GM23338 (cell line): ENCODE results near the gene PPP2R3B. TPM values are rescaled to one million over a fixed set of nuclear protein-coding genes. Genes with fewer than 3 reads are reported as not detected.

ENCODE experiments used
- ATAC-seq: fragments of 200-7000 bp; cut with Tn5 transposase; 3 replicates; pipeline ENCODE4 v1.9.1; 2020
- DNase-seq: peaks from one replicate; pipeline ENCODE4 v3.0.0-alpha.2; 2015; ENCODE audit warnings: low spot score
- H2AFZ ChIP-seq: fragments of 200-600 bp; sonication (generic); 2 replicates; pipeline ENCODE4 v1.8.0; 2016; ENCODE audit warnings: antibody characterized with exemption, mild to moderate bottlenecking, moderate library complexity
- H3F3A ChIP-seq: fragments of 200-600 bp; sonication (generic); replicated peaks from 2 replicates; pipeline ENCODE4 v1.8.0; 2017; ENCODE audit warnings: antibody characterized with exemption, mixed run types, low read depth
- H3K27ac ChIP-seq: fragments of 200-600 bp; sonication (generic); 2 replicates; pipeline ENCODE4 v1.6.1; 2016; ENCODE audit warnings: low read depth
- H3K27me3 ChIP-seq: fragments of 200-600 bp; sonication (generic); 2 replicates; pipeline ENCODE4 v1.8.0; 2016; ENCODE audit warnings: mild to moderate bottlenecking, mixed run types, moderate library complexity; ENCODE audit not compliant: insufficient read depth
- H3K36me3 ChIP-seq: fragments of 200-600 bp; sonication (generic); 2 replicates; pipeline ENCODE4 v1.8.0; 2016; ENCODE audit warnings: mild to moderate bottlenecking; ENCODE audit not compliant: insufficient read depth
- H3K4me1 ChIP-seq: fragments of 200-600 bp; sonication (generic); 2 replicates; pipeline ENCODE4 v1.8.0; 2016; ENCODE audit warnings: mild to moderate bottlenecking, moderate library complexity; ENCODE audit not compliant: insufficient read depth
- H3K4me2 ChIP-seq: fragments of 200-600 bp; sonication (generic); 2 replicates; pipeline ENCODE4 v1.7.1; 2017; ENCODE audit warnings: mixed run types
- H3K4me3 ChIP-seq: fragments of 200-600 bp; sonication (generic); 2 replicates; pipeline ENCODE4 v1.6.1; 2016; ENCODE audit warnings: mixed run types
- H3K79me2 ChIP-seq: fragments of 200-600 bp; sonication (generic); replicated peaks from 2 replicates; pipeline ENCODE4 v1.8.0; 2017; ENCODE audit warnings: mild to moderate bottlenecking; ENCODE audit not compliant: insufficient read depth
- H3K9me2 ChIP-seq: fragments of 200-600 bp; sonication (generic); 2 replicates; pipeline ENCODE4 v1.8.0; 2017; ENCODE audit not compliant: insufficient read depth
- H4K20me1 ChIP-seq: fragments of 200-600 bp; sonication (generic); replicated peaks from 2 replicates; pipeline ENCODE4 v1.8.0; 2017; ENCODE audit warnings: mild to moderate bottlenecking; ENCODE audit not compliant: insufficient read depth
- H3K27ac Mint-ChIP-seq: 2 replicates; pipeline ENCODE4 v1.8.0; 2020; ENCODE audit warnings: inconsistent platforms, mild to moderate bottlenecking, moderate library complexity, mixed read lengths
- H3K27me3 Mint-ChIP-seq: 3 replicates; pipeline ENCODE4 v1.8.0; 2022; ENCODE audit warnings: low read depth, mild to moderate bottlenecking, moderate library complexity, mixed read lengths, inconsistent platforms; ENCODE audit not compliant: insufficient read depth, poor library complexity
- H3K36me3 Mint-ChIP-seq: 3 replicates; pipeline ENCODE4 v1.8.0; 2021; ENCODE audit warnings: low read depth, mild to moderate bottlenecking, inconsistent platforms, moderate library complexity, mixed read lengths
- H3K4me1 Mint-ChIP-seq: 3 replicates; pipeline ENCODE4 v1.8.0; 2020; ENCODE audit warnings: mild to moderate bottlenecking, inconsistent platforms, mixed read lengths
- H3K4me3 Mint-ChIP-seq: 3 replicates; pipeline ENCODE4 v1.8.0; 2021; ENCODE audit warnings: moderate library complexity, mild to moderate bottlenecking, inconsistent platforms, mixed read lengths
- H3K9me3 Mint-ChIP-seq: 3 replicates; pipeline ENCODE4 v1.8.0; 2020; ENCODE audit warnings: moderate library complexity, mild to moderate bottlenecking, inconsistent platforms, mixed read lengths
- CREB1 ChIP-seq: fragments of 250-450 bp; sonication (Bioruptor Pico); IDR thresholded peaks from 2 replicates; pipeline ENCODE4 v1.5.0; 2020; ENCODE audit warnings: low read depth, mild to moderate bottlenecking, moderate library complexity
- CTCF ChIP-seq, 2 experiments: fragments of 200-600 bp in 1 of 2; sonication (generic) in 1 of 2; conservative IDR thresholded peaks; 2 replicates each; pipeline versions ENCODE4 v1.5.1 to v1.6.1; 2016 to 2017; ENCODE audit warnings: antibody characterized with exemption in 2 of 2, low read depth in 2 of 2, mild to moderate bottlenecking in 2 of 2, moderate library complexity in 1 of 2
- EZH2 ChIP-seq: fragments of 200-600 bp; sonication (generic); IDR thresholded peaks from one replicate; pipeline ENCODE4 v1.8.0; 2017; ENCODE audit warnings: antibody characterized with exemption, mild to moderate bottlenecking, low read depth; ENCODE audit not compliant: unreplicated experiment
- JUNB ChIP-seq: IDR thresholded peaks from one replicate; pipeline ENCODE4 v1.6.1; 2016; ENCODE audit warnings: antibody characterized with exemption; ENCODE audit not compliant: unreplicated experiment
- NANOG ChIP-seq: IDR thresholded peaks from 2 replicates; pipeline ENCODE4 v1.6.1; 2016; ENCODE audit warnings: antibody characterized with exemption, borderline replicate concordance
- POLR2AphosphoS5 ChIP-seq: IDR thresholded peaks from 2 replicates; pipeline ENCODE4 v1.6.1; 2016; ENCODE audit warnings: antibody characterized with exemption, low read depth
- STAT1 ChIP-seq: IDR thresholded peaks from one replicate; pipeline ENCODE4 v1.6.1; 2016; ENCODE audit warnings: antibody characterized with exemption; ENCODE audit not compliant: unreplicated experiment
- ZNF114 ChIP-seq: fragments of 250-450 bp; sonication (Bioruptor Pico); IDR thresholded peaks from 2 replicates; pipeline ENCODE4 v1.5.0; 2020; ENCODE audit warnings: mild to moderate bottlenecking, moderate library complexity
- ZNF331 ChIP-seq: fragments of 250-450 bp; sonication (Bioruptor Pico); IDR thresholded peaks from 2 replicates; pipeline ENCODE4 v1.5.0; 2020; ENCODE audit warnings: low read depth, mild to moderate bottlenecking, moderate library complexity
- polyA plus RNA-seq: library from polyadenylated mRNA; unstranded; fragments of >200 nt; fragmentation: Nextera tagmentation; extraction: Ambion mirVana; gene quantifications from 2 replicates; pipeline ENCODE4 v1.2.1, GENCODE V29; 2016
- total RNA-seq: library from RNA; depleted of rRNA; stranded (reverse); fragments of >200 nt; shearing (Covaris generic); gene quantifications from 2 replicates; pipeline ENCODE4 v1.2.3, GENCODE V29; 2014
- TF ChIP-seq, protein P1 (sequence below): IDR thresholded peaks from one replicate; pipeline ENCODE4 v1.6.1; 2018; ENCODE audit warnings: antibody characterized with exemption; ENCODE audit not compliant: unreplicated experiment
- TF ChIP-seq, protein P2 (sequence below): fragments of 250-450 bp; sonication (Bioruptor Pico); IDR thresholded peaks from 2 replicates; pipeline ENCODE4 v1.5.0; 2020; ENCODE audit warnings: mild to moderate bottlenecking, moderate library complexity

PPP2R3B gene
- total and polyA plus RNA-seq, 2 experiments from 2014 or later, result 50.1 to 104 TPM

DNA sequence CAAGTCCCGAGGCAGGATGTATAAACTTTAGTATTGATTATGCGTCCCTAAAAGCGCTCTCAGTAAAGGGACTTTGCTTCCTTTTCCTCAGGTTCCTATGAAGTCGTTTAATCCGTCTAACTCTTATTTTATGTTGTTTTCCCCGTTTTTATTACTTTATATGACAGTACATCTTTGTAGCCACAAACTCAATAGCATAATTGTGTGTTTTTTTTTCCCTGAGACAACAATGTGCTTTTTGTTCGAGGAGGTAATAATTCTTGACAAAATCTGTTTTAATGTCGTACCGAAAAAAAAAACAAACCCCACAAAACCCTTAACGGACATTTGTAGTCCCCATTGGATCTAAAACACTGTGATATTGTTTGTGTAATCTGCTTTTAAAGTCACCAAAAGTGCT is 17.9 kb upstream of the PPP2R3B start (continued):
- TF ChIP-seq STAT1, result no peak
- TF ChIP-seq CTCF (conservative IDR thresholded peaks at IDR 0.05; ENCODE audit: low read depth in 2 of 2), result no peak

DNA sequence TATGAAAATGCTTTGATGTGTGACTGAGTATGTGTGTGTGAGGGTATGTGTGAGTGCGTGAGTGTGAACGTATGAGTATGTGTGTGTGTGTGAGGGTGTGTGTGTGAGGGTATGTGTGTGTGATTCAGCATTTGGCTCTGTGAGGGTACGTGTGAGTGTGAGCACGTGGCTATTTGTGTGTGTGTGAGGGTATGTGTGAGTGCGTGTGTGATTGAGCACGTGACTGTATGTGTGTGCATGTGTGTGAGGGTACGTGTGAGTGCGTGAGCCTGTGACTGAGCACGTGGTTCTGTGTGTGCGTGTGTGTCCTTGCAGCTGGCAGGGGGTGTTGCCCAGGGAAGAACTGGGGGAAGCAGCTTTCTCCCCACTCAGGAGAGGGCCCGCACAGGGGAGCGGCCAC is 16.1 kb upstream of the PPP2R3B start:
- peaks cover 3% of the 10 kb centered on the region; the same call in 1 of the 3 replicates for H3K4me1 Mint-ChIP-seq
- ATAC-seq, result no peak
- Histone ChIP-seq H3K4me3 (no peak overlapping the region), H4K20me1 (no peaks in the 10 kb centered on the region), H3K9me2 (no peaks in the 10 kb centered on the region), H3K27me3 (no peaks in the 10 kb centered on the region), H3K79me2 (no peaks in the 10 kb centered on the region), H2AFZ (no peak overlapping the region), H3K27ac (no peak overlapping the region), H3F3A (no peaks in the 10 kb centered on the region; the same call in none of the 2 replicates), H3K4me1 (no peaks in the 10 kb centered on the region), H3K36me3 (no peaks in the 10 kb centered on the region), H3K4me2 (no peak overlapping the region)
- H3K27ac Mint-ChIP-seq, result no peak overlapping the region
- DNase-seq, result no peak
- TF ChIP-seq JUNB, result no peak
- no peak for TF ChIP-seq EZH2
- TF ChIP-seq CREB1 (CRISPR knock-in tag), result no peak
- TF ChIP-seq, protein P1, sequence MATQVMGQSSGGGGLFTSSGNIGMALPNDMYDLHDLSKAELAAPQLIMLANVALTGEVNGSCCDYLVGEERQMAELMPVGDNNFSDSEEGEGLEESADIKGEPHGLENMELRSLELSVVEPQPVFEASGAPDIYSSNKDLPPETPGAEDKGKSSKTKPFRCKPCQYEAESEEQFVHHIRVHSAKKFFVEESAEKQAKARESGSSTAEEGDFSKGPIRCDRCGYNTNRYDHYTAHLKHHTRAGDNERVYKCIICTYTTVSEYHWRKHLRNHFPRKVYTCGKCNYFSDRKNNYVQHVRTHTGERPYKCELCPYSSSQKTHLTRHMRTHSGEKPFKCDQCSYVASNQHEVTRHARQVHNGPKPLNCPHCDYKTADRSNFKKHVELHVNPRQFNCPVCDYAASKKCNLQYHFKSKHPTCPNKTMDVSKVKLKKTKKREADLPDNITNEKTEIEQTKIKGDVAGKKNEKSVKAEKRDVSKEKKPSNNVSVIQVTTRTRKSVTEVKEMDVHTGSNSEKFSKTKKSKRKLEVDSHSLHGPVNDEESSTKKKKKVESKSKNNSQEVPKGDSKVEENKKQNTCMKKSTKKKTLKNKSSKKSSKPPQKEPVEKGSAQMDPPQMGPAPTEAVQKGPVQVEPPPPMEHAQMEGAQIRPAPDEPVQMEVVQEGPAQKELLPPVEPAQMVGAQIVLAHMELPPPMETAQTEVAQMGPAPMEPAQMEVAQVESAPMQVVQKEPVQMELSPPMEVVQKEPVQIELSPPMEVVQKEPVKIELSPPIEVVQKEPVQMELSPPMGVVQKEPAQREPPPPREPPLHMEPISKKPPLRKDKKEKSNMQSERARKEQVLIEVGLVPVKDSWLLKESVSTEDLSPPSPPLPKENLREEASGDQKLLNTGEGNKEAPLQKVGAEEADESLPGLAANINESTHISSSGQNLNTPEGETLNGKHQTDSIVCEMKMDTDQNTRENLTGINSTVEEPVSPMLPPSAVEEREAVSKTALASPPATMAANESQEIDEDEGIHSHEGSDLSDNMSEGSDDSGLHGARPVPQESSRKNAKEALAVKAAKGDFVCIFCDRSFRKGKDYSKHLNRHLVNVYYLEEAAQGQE, result no peak
- no peak for TF ChIP-seq STAT1
- TF ChIP-seq, protein P2, sequence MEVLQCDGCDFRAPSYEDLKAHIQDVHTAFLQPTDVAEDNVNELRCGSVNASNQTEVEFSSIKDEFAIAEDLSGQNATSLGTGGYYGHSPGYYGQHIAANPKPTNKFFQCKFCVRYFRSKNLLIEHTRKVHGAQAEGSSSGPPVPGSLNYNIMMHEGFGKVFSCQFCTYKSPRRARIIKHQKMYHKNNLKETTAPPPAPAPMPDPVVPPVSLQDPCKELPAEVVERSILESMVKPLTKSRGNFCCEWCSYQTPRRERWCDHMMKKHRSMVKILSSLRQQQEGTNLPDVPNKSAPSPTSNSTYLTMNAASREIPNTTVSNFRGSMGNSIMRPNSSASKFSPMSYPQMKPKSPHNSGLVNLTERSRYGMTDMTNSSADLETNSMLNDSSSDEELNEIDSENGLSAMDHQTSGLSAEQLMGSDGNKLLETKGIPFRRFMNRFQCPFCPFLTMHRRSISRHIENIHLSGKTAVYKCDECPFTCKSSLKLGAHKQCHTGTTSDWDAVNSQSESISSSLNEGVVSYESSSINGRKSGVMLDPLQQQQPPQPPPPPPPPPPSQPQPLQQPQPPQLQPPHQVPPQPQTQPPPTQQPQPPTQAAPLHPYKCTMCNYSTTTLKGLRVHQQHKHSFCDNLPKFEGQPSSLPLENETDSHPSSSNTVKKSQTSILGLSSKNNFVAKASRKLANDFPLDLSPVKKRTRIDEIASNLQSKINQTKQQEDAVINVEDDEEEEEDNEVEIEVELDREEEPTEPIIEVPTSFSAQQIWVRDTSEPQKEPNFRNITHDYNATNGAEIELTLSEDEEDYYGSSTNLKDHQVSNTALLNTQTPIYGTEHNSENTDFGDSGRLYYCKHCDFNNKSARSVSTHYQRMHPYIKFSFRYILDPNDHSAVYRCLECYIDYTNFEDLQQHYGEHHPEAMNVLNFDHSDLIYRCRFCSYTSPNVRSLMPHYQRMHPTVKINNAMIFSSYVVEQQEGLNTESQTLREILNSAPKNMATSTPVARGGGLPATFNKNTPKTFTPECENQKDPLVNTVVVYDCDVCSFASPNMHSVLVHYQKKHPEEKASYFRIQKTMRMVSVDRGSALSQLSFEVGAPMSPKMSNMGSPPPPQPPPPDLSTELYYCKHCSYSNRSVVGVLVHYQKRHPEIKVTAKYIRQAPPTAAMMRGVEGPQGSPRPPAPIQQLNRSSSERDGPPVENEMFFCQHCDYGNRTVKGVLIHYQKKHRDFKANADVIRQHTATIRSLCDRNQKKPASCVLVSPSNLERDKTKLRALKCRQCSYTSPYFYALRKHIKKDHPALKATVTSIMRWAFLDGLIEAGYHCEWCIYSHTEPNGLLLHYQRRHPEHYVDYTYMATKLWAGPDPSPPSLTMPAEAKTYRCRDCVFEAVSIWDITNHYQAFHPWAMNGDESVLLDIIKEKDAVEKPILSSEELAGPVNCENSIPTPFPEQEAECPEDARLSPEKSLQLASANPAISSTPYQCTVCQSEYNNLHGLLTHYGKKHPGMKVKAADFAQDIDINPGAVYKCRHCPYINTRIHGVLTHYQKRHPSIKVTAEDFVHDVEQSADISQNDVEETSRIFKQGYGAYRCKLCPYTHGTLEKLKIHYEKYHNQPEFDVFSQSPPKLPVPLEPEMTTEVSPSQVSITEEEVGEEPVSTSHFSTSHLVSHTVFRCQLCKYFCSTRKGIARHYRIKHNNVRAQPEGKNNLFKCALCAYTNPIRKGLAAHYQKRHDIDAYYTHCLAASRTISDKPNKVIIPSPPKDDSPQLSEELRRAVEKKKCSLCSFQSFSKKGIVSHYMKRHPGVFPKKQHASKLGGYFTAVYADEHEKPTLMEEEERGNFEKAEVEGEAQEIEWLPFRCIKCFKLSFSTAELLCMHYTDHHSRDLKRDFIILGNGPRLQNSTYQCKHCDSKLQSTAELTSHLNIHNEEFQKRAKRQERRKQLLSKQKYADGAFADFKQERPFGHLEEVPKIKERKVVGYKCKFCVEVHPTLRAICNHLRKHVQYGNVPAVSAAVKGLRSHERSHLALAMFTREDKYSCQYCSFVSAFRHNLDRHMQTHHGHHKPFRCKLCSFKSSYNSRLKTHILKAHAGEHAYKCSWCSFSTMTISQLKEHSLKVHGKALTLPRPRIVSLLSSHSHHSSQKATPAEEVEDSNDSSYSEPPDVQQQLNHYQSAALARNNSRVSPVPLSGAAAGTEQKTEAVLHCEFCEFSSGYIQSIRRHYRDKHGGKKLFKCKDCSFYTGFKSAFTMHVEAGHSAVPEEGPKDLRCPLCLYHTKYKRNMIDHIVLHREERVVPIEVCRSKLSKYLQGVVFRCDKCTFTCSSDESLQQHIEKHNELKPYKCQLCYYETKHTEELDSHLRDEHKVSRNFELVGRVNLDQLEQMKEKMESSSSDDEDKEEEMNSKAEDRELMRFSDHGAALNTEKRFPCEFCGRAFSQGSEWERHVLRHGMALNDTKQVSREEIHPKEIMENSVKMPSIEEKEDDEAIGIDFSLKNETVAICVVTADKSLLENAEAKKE, result no peak
- TF ChIP-seq NANOG, result no peak
- TF ChIP-seq ZNF114 (CRISPR knock-in tag), result no peak
- no peak for TF ChIP-seq CTCF (conservative IDR thresholded peaks at IDR 0.05; ENCODE audit: low read depth in 2 of 2)
- TF ChIP-seq ZNF331, result no peak
- no peak for TF ChIP-seq POLR2AphosphoS5
- H3K27me3 Mint-ChIP-seq, result no peaks in the 10 kb centered on the region
- peaks cover 8% of the 10 kb centered on the region; the same call in 2 of the 3 replicates for H3K36me3 Mint-ChIP-seq
- no peak overlapping the region; the same call in 2 of the 3 replicates for H3K4me3 Mint-ChIP-seq
- H3K9me3 Mint-ChIP-seq, result peaks cover 6% of the 10 kb centered on the region; the same call in 2 of the 3 replicates
